Suprapubic skin (tissue), 4 donors: ENCODE results near the gene ACTR3C. TPM values are rescaled to one million over a fixed set of nuclear protein-coding genes. Genes with fewer than 3 reads are reported as not detected.

ENCODE experiments used
- DNase-seq, 2 donors: peaks; one replicate each; pipeline ENCODE4 v3.0.0-alpha.2; 2019; ENCODE audit warnings: low spot score in 2 of 2
- H3K27ac ChIP-seq: fragments of 200-600 bp; sonication (generic); one replicate; pipeline ENCODE4 v1.5.1; 2019
- H3K27me3 ChIP-seq: fragments of 200-600 bp; sonication (generic); one replicate; pipeline ENCODE4 v1.5.1; 2019
- H3K36me3 ChIP-seq: fragments of 200-600 bp; sonication (generic); one replicate; pipeline ENCODE4 v1.5.1; 2019
- H3K4me1 ChIP-seq: fragments of 200-600 bp; sonication (generic); one replicate; pipeline ENCODE4 v1.5.1; 2019
- H3K4me3 ChIP-seq: fragments of 200-600 bp; sonication (generic); one replicate; pipeline ENCODE4 v1.5.1; 2019; ENCODE audit warnings: mild to moderate bottlenecking
- H3K9me3 ChIP-seq: fragments of 200-600 bp; sonication (generic); one replicate; pipeline ENCODE4 v1.5.1; 2019
- EP300 ChIP-seq: sonication (generic); formaldehyde crosslinking; IDR thresholded peaks from one replicate; pipeline ENCODE4 v1.6.1; 2017; ENCODE audit warnings: antibody characterized with exemption
- POLR2A ChIP-seq, 2 donors: fragments of 450-650 bp; IDR thresholded peaks; one replicate each; pipeline ENCODE4 v1.6.1; 2017; ENCODE audit warnings: antibody characterized with exemption in 2 of 2, mild to moderate bottlenecking in 2 of 2, moderate library complexity in 2 of 2
- POLR2AphosphoS5 ChIP-seq, 3 donors: sonication (generic); formaldehyde crosslinking; IDR thresholded peaks; one replicate each; pipeline ENCODE4 v1.6.1; 2017; ENCODE audit warnings: antibody characterized with exemption in 3 of 3
- WGBS: methylation state at CpG from one replicate; pipeline ENCODE4 v1.1.5; 2018; 5-methylcytosine and 5-hydroxymethylcytosine counted together
- total RNA-seq, 4 donors: library from RNA; depleted of rRNA; stranded (reverse); fragments of >200 nt; gene quantifications; one replicate each; pipeline ENCODE4 v1.1.0, GENCODE V29; 2016
- TF ChIP-seq, protein P1 (sequence below), 2 donors: fragments of 200-600 bp in 1 of 2; fragments of 450-650 bp in 1 of 2; sonication (generic) in 1 of 2; IDR thresholded peaks; one replicate each; pipeline ENCODE4 v1.5.1; 2016 to 2019; ENCODE audit warnings: antibody characterized with exemption in 2 of 2, mild to moderate bottlenecking in 1 of 2, moderate library complexity in 1 of 2

ACTR3C gene
- total RNA-seq, 4 donors from 2014 or later: 10.4 to 16.5 (median 13.1) TPM

DNA sequence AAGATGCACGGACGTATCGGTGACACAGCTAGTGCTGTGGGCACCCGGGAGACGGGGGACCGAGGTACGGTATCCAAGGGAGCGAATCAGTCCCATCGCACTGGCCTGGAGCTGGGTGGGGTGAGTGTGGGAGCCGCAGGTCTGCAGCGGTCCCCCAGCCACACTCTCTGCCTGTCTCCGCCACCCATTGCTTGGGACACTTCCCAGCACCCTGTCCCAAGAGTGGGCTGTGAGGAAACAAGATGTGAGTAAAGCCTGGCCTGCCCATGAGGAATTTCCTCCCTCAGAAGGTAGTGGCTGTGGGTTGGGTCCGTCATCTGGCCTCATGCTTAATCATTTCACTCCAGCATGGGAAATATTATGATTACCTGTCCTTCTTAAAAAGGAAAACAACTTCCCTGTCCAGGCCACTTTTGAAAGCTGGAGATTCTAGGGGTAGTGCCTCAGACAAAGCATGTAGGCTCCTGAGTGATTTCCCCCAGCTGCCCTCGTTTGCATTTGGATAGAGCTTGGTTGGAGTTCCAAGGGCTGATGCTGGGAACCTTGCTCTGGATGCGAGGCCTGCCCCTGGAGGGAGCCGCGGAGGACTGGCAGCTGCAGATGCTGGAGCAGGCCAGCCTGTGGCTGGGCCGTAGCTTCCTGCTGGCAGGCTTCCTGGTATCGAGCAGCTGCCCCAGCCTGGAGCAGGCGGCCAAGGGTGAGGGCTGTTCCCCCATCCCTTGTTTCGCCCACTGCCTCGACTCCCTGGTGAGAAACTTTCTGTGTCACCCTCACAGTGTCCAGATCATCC is 6.2 kb upstream of the ACTR3C start:
- no peaks in the 10 kb centered on the region for H3K9me3 ChIP-seq
- no peaks in the 10 kb centered on the region for H3K27me3 ChIP-seq
- peaks cover 19% of the 10 kb centered on the region for H3K36me3 ChIP-seq
- DNase-seq: no peak
- H3K4me3 ChIP-seq: no peak overlapping the region
- TF ChIP-seq, protein P1, sequence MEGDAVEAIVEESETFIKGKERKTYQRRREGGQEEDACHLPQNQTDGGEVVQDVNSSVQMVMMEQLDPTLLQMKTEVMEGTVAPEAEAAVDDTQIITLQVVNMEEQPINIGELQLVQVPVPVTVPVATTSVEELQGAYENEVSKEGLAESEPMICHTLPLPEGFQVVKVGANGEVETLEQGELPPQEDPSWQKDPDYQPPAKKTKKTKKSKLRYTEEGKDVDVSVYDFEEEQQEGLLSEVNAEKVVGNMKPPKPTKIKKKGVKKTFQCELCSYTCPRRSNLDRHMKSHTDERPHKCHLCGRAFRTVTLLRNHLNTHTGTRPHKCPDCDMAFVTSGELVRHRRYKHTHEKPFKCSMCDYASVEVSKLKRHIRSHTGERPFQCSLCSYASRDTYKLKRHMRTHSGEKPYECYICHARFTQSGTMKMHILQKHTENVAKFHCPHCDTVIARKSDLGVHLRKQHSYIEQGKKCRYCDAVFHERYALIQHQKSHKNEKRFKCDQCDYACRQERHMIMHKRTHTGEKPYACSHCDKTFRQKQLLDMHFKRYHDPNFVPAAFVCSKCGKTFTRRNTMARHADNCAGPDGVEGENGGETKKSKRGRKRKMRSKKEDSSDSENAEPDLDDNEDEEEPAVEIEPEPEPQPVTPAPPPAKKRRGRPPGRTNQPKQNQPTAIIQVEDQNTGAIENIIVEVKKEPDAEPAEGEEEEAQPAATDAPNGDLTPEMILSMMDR (IDR thresholded peaks at IDR 0.05): no peak
- no peak for TF ChIP-seq EP300
- TF ChIP-seq POLR2A (IDR thresholded peaks at IDR 0.05): no peak
- H3K4me1 ChIP-seq: peaks cover 5% of the 10 kb centered on the region
- no peak overlapping the region for H3K27ac ChIP-seq
- WGBS: 83% methylated on average over 15 of the region's 22 CpGs

DNA sequence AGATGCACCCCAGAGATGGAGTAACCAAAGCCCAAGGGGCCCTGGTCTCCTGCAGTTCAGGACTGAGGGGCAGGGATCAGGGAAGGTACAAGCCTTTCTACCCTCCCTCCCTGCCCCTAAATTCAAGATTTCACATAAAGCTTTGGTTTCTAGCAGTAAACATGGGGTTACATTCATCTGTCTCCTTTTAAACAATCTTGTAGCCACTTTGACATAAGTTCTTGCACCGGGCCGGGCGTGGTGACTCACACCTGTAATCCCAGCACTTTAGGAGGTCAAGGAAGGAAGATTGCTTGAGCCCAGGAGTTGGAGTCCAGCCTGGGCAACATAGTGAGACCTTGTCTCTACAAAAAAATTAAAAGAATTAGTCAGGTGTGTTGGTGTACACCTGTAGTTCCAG is 4.0 kb upstream of the ACTR3C start:
- no peak overlapping the region for H3K27ac ChIP-seq
- H3K4me1 ChIP-seq: peaks cover 24% of the 10 kb centered on the region
- WGBS: 94% methylated on average over 3 of the region's 3 CpGs
- no peaks in the 10 kb centered on the region for H3K27me3 ChIP-seq
- no peak for DNase-seq
- no peak for TF ChIP-seq POLR2A (IDR thresholded peaks at IDR 0.05)
- peaks cover 19% of the 10 kb centered on the region for H3K36me3 ChIP-seq
- H3K9me3 ChIP-seq: no peaks in the 10 kb centered on the region
- H3K4me3 ChIP-seq: no peak overlapping the region

DNA sequence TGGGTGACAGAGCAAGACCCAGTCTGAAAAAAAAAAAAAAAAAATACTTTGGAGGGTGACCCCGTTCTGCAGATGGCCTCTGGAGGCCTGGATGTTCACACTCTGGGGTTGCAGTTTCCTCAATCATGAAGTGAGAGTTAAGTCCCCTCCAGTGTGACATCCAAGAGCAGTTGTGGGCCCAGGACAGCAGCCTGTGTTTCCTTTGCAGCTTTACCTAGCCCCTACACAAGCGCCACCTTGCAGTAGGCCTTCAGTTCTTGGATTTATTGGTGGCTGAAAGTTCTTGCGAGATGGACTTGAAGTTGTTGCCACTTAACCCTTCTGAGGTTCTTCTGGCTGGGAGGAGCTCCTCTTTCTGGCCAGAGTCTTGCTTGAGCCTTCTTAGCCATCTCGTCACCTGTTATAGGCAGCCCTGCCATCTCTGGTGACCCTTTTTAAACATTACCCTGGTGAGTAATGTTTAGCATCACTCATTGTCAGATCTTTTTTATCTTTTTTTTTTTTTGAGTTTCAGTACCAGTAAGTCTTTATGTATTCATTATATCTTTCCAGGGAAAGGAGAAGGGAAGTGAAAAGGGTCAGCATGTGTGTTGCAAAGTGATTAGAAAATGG is 3.4 kb upstream of the ACTR3C start:
- H3K27me3 ChIP-seq: no peaks in the 10 kb centered on the region
- H3K4me3 ChIP-seq: no peak overlapping the region
- peaks cover 19% of the 10 kb centered on the region for H3K36me3 ChIP-seq
- no peaks in the 10 kb centered on the region for H3K9me3 ChIP-seq
- no peak overlapping the region for H3K27ac ChIP-seq
- H3K4me1 ChIP-seq: peaks cover 24% of the 10 kb centered on the region
- DNase-seq: no peak
- WGBS: 92% methylated on average over 4 of the region's 4 CpGs
- TF ChIP-seq, protein P1 (IDR thresholded peaks at IDR 0.05): no peak
- TF ChIP-seq POLR2A (IDR thresholded peaks at IDR 0.05) (no peak), EP300 (no peak), POLR2AphosphoS5 (IDR thresholded peaks at IDR 0.05) (no peak)

DNA sequence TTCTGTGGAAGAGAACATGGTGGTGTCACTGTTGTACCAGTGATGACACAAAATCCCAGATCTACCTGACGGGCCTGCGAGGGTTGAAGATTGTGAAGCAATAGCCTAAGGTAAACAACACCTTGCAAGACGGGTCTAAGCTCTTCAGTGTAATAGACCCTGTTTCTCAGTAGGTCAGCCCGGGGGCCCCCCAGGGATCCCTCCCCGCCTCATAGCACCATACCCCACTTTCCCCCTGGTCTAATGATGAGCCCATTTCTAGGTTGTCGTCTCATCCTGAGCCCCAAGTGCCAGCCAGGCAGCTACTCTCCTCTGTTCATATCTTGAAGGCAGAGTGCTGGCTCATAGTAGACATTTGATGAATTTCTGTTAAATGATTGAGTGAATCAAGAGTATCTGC is 2.6 kb upstream of the ACTR3C start:
- no peak for TF ChIP-seq POLR2A (IDR thresholded peaks at IDR 0.05)
- no peak for TF ChIP-seq POLR2AphosphoS5 (IDR thresholded peaks at IDR 0.05)
- TF ChIP-seq EP300: no peak
- TF ChIP-seq, protein P1 (IDR thresholded peaks at IDR 0.05): no peak
- Histone ChIP-seq H3K36me3 (peaks cover 19% of the 10 kb centered on the region), H3K4me1 (peaks cover 33% of the 10 kb centered on the region), H3K27ac (no peak overlapping the region), H3K9me3 (no peaks in the 10 kb centered on the region), H3K27me3 (no peaks in the 10 kb centered on the region), H3K4me3 (no peak overlapping the region)
- WGBS: 96% methylated on average over 6 of the region's 6 CpGs
- DNase-seq: no peak

DNA sequence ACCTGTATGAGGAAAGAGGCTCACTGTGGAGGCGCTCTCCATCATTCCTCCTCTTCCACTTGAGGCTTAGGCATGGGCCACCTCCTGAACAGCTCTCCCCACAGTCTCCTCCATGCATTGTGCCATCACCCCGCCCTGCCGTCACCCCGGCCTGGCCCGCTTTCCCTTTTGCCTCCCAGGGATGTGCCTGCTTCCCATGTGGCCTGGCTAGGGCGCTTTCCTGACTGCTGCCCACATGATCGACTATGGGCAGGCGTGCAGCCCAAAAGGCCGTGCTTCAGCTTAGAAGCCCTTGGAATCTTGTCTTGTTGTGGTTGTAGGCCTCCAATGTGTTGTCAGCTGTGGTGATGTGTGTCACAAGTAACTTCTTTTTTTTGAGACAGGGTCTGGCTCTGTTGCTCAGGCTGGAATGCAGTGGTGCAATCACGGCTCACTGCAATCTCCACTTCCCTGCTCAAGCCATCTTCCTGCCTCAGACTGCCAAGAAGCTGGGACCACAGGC is 1.8 kb upstream of the ACTR3C start:
- H3K27ac ChIP-seq: no peak overlapping the region
- no peaks in the 10 kb centered on the region for H3K27me3 ChIP-seq
- no peak for DNase-seq
- no peaks in the 10 kb centered on the region for H3K9me3 ChIP-seq
- peaks cover 33% of the 10 kb centered on the region for H3K4me1 ChIP-seq
- WGBS: 64% methylated on average over 10 of the region's 10 CpGs
- H3K36me3 ChIP-seq: peaks cover 17% of the 10 kb centered on the region
- no peak for TF ChIP-seq POLR2AphosphoS5 (IDR thresholded peaks at IDR 0.05)
- no peak for TF ChIP-seq POLR2A (IDR thresholded peaks at IDR 0.05)
- TF ChIP-seq, protein P1 (IDR thresholded peaks at IDR 0.05): no peak
- TF ChIP-seq EP300: no peak
- no peak overlapping the region for H3K4me3 ChIP-seq
